Fibroblast of skin of left quadriceps (primary cell): ENCODE data around the gene DAO.

Experiments
- DNase-seq, 2 experiments: peaks; one replicate each; pipeline ENCODE4 v3.0.0-alpha.2; 2013; ENCODE audit warnings: low read depth in 2 of 2

DAO gene

GRCh38 chr12:108875280-108875679, 4.6 kb upstream of the DAO start:
- DNase-seq, result no peak

- DNase-seq, result no peak
These were observed 4.1 kb upstream of the DAO start for GRCh38 chr12:108875682-108876361.

GRCh38 chr12:108876550-108876949, 3.3 kb upstream of the DAO start:
- DNase-seq, result no peak

- DNase-seq, result no peak
These were observed 2.1 kb downstream of the DAO start for GRCh38 chr12:108881953-108882352.

- DNase-seq, result no peak
These were observed 4.5 kb downstream of the DAO start for GRCh38 chr12:108884116-108885012.

- no peak for DNase-seq
These were observed 7.2 kb downstream of the DAO start for GRCh38 chr12:108886873-108887629.

GRCh38 chr12:108888031-108888430, 8.1 kb downstream of the DAO start:
- DNase-seq, result no peak

GRCh38 chr12:108890208-108890607, 10.3 kb downstream of the DAO start:
- no peak for DNase-seq

GRCh38 chr12:108895220-108895802, 15.4 kb downstream of the DAO start:
- no peak for DNase-seq

GRCh38 chr12:108896336-108896735, 16.4 kb downstream of the DAO start:
- DNase-seq, result no peak

- no peak for DNase-seq
These were observed 16.9 kb downstream of the DAO start for GRCh38 chr12:108896817-108897216.

GRCh38 chr12:108899145-108899544, 19.3 kb downstream of the DAO start:
- no peak for DNase-seq

GRCh38 chr12:108905725-108906124, 25.8 kb downstream of the DAO start:
- DNase-seq, result no peak

GRCh38 chr12:108906971-108907370, 27.1 kb downstream of the DAO start:
- DNase-seq, result no peak

- DNase-seq, result no peak
These were observed 28.0 kb downstream of the DAO start for GRCh38 chr12:108907839-108908351.

GRCh38 chr12:108910336-108910735, 30.4 kb downstream of the DAO start:
- no peak for DNase-seq

- no peak for DNase-seq
These were observed 32.0 kb downstream of the DAO start for GRCh38 chr12:108911915-108912314.

- DNase-seq, result no peak
These were observed 32.5 kb downstream of the DAO start for GRCh38 chr12:108912361-108912760.

- no peak for DNase-seq
These were observed 34.2 kb downstream of the DAO start for GRCh38 chr12:108914121-108914531.

GRCh38 chr12:108915632-108916133, 35.8 kb downstream of the DAO start:
- DNase-seq, result no peak

- no peak for DNase-seq
These were observed 36.4 kb downstream of the DAO start for GRCh38 chr12:108916336-108916735.

- no peak for DNase-seq
These were observed 38.3 kb downstream of the DAO start for GRCh38 chr12:108918206-108918605.
